Activated CD4-positive, alpha-beta T cell treated with anti-CD3 and anti-CD28 coated beads, Interleukin-2, amount 10 ng/mL, durations not matched to agents 24 days and 14 days (primary cell): ENCODE measurements around the gene NPLOC4. TPM values are rescaled to one million over a fixed set of nuclear protein-coding genes. Genes with fewer than 3 reads are reported as not detected.
"Not testable (repeated sequence)": the region's sequence is repeated elsewhere in the genome, so short reads cannot be mapped to it uniquely, and the experiment has no call there.

Source experiments
- DNase-seq: peaks from one replicate; pipeline ENCODE4 v3.0.0; 2022
- H3K27ac Mint-ChIP-seq: one replicate; pipeline ENCODE4 v1.8.0; 2022; ENCODE audit warnings: mild to moderate bottlenecking, mixed read lengths
- H3K27me3 Mint-ChIP-seq: one replicate; pipeline ENCODE4 v1.8.0; 2022; ENCODE audit warnings: mixed read lengths
- H3K36me3 Mint-ChIP-seq: one replicate; pipeline ENCODE4 v1.8.0; 2022; ENCODE audit warnings: low read depth, mild to moderate bottlenecking, mixed read lengths
- H3K4me1 Mint-ChIP-seq: one replicate; pipeline ENCODE4 v1.8.0; 2021; ENCODE audit warnings: mixed read lengths
- H3K4me3 Mint-ChIP-seq: one replicate; pipeline ENCODE4 v1.8.0; 2022; ENCODE audit warnings: mild to moderate bottlenecking, moderate library complexity, mixed read lengths
- H3K9me3 Mint-ChIP-seq: one replicate; pipeline ENCODE4 v1.8.0; 2021; ENCODE audit warnings: mixed read lengths
- intact Hi-C: fragments of 100-400 bp; cut with micrococcal nuclease; formaldehyde crosslinking; loops from one replicate; pipeline ENCODE4 v1.15.1; 2023
- total RNA-seq: library from RNA; stranded (reverse); gene quantifications from 2 replicates; pipeline ENCODE4 v1.2.3, GENCODE V29; 2022

NPLOC4 gene
- total RNA-seq, 1 donor from 2014 or later, result 147 TPM

DNA sequence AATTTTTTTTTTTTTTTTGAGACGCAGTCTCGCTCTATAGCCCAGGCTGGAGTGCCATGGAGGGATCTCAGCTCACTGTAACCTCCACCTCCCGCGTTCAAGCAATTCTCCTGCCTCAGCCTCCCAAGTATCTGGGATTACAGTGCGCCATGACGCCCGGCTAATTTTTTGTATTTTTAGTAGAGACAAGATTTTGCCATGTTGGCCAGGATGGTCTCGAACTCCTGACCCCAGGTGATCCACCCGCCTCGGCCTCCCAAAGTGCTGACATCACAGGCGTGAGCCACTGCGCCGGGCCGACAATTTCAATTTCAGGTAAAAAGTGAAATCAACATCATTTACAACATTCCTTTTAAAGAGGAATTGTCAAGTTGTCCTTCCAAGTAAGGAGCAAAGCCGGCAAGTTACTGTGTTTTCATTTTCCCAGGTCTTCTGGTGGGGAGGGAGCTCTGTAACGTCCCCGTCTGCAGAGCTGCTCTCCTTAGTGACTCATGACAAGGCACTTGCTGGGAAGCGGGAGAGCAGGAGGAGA lies 873 bp downstream of the NPLOC4 start:
- Mint-ChIP-seq H3K4me1 (peaks cover 14% of the 10 kb centered on the region), H3K4me3 (peak overlapping the region; percentile 97), H3K27ac (peak overlapping the region; percentile 88), H3K9me3 (no peaks in the 10 kb centered on the region), H3K27me3 (no peaks in the 10 kb centered on the region), H3K36me3 (peaks cover 16% of the 10 kb centered on the region)
- DNase-seq, result no peak
- intact Hi-C loops, result no loop called here

- no peaks in the 10 kb centered on the region for H3K27me3 Mint-ChIP-seq
- intact Hi-C loops, result no loop called here
- peaks cover 14% of the 10 kb centered on the region for H3K4me1 Mint-ChIP-seq
- peak overlapping the region; percentile 63 for H3K27ac Mint-ChIP-seq
- no peaks in the 10 kb centered on the region for H3K9me3 Mint-ChIP-seq
- H3K4me3 Mint-ChIP-seq, result peak overlapping the region; percentile 97
- no peak for DNase-seq
- H3K36me3 Mint-ChIP-seq, result peaks cover 16% of the 10 kb centered on the region
Measured at GRCh38 chr17:81635431-81635830, 1.5 kb downstream of the NPLOC4 start.

DNA sequence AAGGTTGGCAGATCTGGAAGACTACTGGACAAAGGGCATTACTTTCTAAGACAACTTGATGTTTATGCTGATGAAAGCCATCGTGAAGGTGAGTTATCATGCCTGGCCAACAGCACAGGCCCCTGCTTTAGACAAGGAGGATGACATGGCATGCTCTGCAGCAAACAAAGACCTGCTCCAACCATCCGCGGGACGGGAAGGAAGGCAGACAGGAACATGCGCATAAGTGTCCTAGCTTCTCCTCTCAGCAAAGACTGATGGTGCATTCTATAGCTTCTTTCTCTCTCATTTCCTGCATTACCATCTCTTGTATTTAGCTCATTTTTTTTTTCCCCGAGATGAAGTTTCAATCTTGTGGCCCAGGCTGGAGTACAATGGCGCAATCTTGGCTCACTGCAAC lies 5.4 kb downstream of the NPLOC4 start:
- H3K9me3 Mint-ChIP-seq, result no peaks in the 10 kb centered on the region
- H3K36me3 Mint-ChIP-seq, result peaks cover 44% of the 10 kb centered on the region
- no peak for DNase-seq
- H3K27me3 Mint-ChIP-seq, result no peaks in the 10 kb centered on the region
- H3K27ac Mint-ChIP-seq, result no peak overlapping the region
- intact Hi-C loops, result no loop called here
- no peak overlapping the region for H3K4me3 Mint-ChIP-seq
- H3K4me1 Mint-ChIP-seq, result peaks cover 11% of the 10 kb centered on the region

- Mint-ChIP-seq H3K27ac (no peak overlapping the region), H3K27me3 (no peaks in the 10 kb centered on the region), H3K4me3 (no peak overlapping the region), H3K4me1 (peaks cover 3% of the 10 kb centered on the region), H3K36me3 (peaks cover 51% of the 10 kb centered on the region), H3K9me3 (peaks cover under 1% of the 10 kb centered on the region)
- no peak for DNase-seq
- intact Hi-C loops, result no loop called here
Measured at GRCh38 chr17:81630274-81630673, 6.6 kb downstream of the NPLOC4 start.

GRCh38 chr17:81621494-81622130 lies 15.3 kb downstream of the NPLOC4 start:
- peaks cover 8% of the 10 kb centered on the region for H3K4me1 Mint-ChIP-seq
- H3K27me3 Mint-ChIP-seq, result no peaks in the 10 kb centered on the region
- H3K9me3 Mint-ChIP-seq, result peaks cover 10% of the 10 kb centered on the region
- no peak overlapping the region for H3K27ac Mint-ChIP-seq
- peaks cover 62% of the 10 kb centered on the region for H3K36me3 Mint-ChIP-seq
- intact Hi-C loops, result no loop called here
- no peak for DNase-seq
- H3K4me3 Mint-ChIP-seq, result no peak overlapping the region

- H3K4me3 Mint-ChIP-seq, DNase-seq, H3K27me3 Mint-ChIP-seq, H3K27ac Mint-ChIP-seq, intact Hi-C loops, H3K9me3 Mint-ChIP-seq: not testable (repeated sequence)
- Mint-ChIP-seq H3K4me1 (peaks cover 17% of the 10 kb centered on the region), H3K36me3 (peaks cover 54% of the 10 kb centered on the region)
Measured at GRCh38 chr17:81618307-81618706, 18.6 kb downstream of the NPLOC4 start.

DNA sequence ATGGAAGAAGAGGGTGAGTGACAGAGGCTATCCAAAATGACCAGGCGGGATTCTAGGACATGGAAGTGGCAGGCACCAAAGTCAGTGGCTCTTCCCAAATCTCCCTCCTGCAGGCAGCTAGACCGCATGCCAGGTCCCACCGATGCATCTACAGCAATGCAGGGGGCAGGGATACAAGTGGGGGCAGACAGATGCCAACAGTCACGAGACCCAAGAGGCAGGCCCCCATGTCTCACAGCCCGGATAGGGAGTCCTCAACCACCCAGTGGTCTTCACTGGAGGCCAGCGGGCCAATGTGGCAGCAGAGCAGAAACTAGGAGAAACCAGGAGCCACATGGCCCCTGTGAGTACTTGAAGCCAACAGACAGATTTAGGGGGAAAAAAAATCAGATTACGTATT lies 20.0 kb downstream of the NPLOC4 start:
- Mint-ChIP-seq H3K27me3 (no peaks in the 10 kb centered on the region), H3K27ac (no peak overlapping the region), H3K4me3 (no peak overlapping the region), H3K36me3 (peaks cover 59% of the 10 kb centered on the region), H3K9me3 (no peaks in the 10 kb centered on the region), H3K4me1 (peaks cover 17% of the 10 kb centered on the region)
- intact Hi-C loops, result no loop called here
- DNase-seq, result no peak

GRCh38 chr17:81615401-81615930 lies 21.4 kb downstream of the NPLOC4 start:
- Mint-ChIP-seq H3K27me3 (no peaks in the 10 kb centered on the region), H3K36me3 (peaks cover 48% of the 10 kb centered on the region), H3K4me1 (peaks cover 17% of the 10 kb centered on the region), H3K27ac (peak overlapping the region; percentile 83), H3K9me3 (no peaks in the 10 kb centered on the region), H3K4me3 (no peak overlapping the region)
- intact Hi-C loops, result no loop called here
- DNase-seq, result no peak

DNA sequence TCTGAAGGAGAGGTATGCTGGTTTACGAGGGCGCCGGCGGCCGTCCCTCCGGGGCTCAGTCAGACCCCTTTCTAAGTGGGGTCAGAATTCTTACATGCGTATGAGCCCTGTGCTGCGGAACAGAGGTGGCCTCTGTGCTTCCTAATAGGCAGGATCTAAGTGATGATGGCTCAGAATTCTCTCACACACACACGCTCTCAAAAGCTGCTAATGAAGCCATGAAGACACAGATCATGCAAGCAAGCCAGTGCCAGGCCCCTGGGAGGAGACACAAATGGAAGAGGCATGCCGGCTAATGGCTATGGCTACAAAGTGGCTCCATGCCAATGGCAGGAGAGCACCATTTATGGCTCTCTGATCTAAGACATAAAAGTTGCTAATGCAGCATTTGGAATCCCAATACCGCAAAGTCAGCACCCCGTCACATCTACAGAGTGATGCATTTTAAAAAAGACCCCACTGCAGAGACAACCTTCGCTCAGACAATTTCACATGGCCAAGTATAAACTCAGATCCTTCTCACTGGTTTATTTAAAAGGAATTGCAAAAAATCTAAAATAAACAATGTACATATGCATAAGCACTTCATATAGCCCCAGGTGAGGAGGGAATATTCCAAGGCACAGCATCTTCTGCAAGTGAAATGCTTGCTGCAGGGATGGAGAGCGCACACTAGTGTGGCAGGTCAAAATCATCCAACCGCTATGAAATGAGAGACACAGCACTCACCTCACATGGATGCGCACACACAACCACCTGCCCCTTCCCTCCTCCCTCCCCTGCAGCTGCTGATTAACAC lies 24.5 kb downstream of the NPLOC4 start:
- no peak for DNase-seq
- no peaks in the 10 kb centered on the region for H3K27me3 Mint-ChIP-seq
- peaks cover 52% of the 10 kb centered on the region for H3K36me3 Mint-ChIP-seq
- H3K4me3 Mint-ChIP-seq, result no peak overlapping the region
- no peaks in the 10 kb centered on the region for H3K9me3 Mint-ChIP-seq
- H3K27ac Mint-ChIP-seq, result no peak overlapping the region
- H3K4me1 Mint-ChIP-seq, result peaks cover 17% of the 10 kb centered on the region
- intact Hi-C loops, result no loop called here

DNA sequence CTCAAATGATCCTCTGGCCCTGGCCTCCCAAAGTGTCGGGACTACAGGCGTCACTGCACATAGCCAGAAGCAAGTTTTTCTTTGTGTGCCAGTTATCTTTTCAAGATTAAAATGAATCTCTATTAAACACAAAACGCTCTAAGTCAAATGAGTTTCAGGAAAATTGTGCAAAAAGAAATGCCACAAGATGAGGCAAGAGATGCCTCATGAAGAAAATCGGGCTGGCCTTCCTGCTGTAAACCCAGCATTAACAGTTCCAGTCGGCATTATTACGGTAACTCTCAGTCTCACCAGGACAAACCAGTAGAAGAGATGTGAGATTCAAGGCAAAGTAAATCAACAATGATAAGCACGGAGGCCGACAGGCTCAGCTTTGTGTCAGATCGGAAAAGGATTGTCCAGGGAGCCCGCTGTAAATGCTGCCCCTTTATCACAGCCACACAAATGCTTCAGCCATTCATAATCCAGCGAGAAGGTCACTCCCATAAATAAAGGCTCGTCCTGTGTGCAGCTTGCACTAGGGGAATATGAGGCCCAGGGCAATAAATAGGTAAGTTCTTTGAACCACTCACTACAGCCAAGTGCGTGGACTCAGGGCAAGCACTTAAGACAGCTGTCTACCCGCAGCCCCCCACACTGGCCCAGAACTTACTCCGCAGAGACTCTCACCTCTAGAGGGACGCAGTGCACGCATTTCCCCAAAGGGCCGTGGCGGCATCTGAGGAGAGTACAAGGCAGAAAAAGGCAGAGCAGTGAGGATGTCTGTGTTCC lies 27.2 kb downstream of the NPLOC4 start:
- H3K36me3 Mint-ChIP-seq, result peaks cover 50% of the 10 kb centered on the region
- H3K4me1 Mint-ChIP-seq, result peaks cover 6% of the 10 kb centered on the region
- DNase-seq, result no peak
- H3K9me3 Mint-ChIP-seq, result no peaks in the 10 kb centered on the region
- intact Hi-C loops, result no loop called here
- H3K4me3 Mint-ChIP-seq, result no peak overlapping the region
- no peaks in the 10 kb centered on the region for H3K27me3 Mint-ChIP-seq
- H3K27ac Mint-ChIP-seq, result no peak overlapping the region

DNA sequence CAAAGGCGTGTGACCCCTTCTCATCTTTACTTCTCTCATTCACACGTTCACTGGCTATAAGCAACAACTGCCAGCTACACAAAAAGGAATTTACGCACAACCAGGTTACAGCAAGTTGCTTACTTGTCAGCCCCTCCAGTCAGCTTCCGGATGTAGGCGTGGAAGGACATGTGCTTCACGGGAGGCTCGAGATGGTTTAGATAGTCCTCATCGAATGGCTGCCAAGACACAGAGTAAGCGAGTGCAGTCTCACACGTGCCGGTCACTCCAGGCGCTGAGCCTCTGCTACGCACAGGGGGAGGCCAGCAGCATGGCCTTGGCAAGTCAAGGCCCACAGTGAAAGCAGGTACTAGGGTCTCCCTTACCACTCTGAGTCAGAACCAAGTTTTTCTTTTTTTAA lies 28.3 kb downstream of the NPLOC4 start:
- H3K27ac Mint-ChIP-seq, result no peak overlapping the region
- no peak overlapping the region for H3K4me3 Mint-ChIP-seq
- H3K36me3 Mint-ChIP-seq, result peaks cover 51% of the 10 kb centered on the region
- H3K9me3 Mint-ChIP-seq, result no peaks in the 10 kb centered on the region
- intact Hi-C loops, result no loop called here
- H3K27me3 Mint-ChIP-seq, result no peaks in the 10 kb centered on the region
- DNase-seq, result no peak
- no peaks in the 10 kb centered on the region for H3K4me1 Mint-ChIP-seq

DNA sequence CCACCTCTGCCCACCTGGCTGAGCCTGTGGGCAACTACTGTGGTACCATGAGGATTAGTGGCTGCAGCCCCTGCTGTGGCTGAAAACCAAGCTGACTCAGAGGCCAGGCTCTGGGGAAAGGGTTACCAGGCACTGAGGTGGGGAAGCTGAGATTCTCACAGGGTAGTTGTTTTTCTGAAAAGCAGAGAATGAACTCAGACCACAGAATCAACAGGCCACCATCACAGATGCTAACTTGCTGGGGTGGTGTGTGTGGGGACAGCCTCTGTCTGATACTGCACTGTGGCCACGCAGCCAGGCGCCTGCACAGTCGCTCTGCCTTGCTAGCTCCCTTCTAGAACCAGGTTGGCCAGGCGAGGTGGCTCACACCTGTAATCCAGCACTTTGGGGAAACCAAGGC lies 28.8 kb downstream of the NPLOC4 start:
- intact Hi-C loops, result no loop called here
- H3K36me3 Mint-ChIP-seq, result peaks cover 50% of the 10 kb centered on the region
- H3K27me3 Mint-ChIP-seq, result no peaks in the 10 kb centered on the region
- no peak for DNase-seq
- H3K4me3 Mint-ChIP-seq, result no peak overlapping the region
- H3K27ac Mint-ChIP-seq, result no peak overlapping the region
- no peaks in the 10 kb centered on the region for H3K9me3 Mint-ChIP-seq
- H3K4me1 Mint-ChIP-seq, result no peaks in the 10 kb centered on the region

GRCh38 chr17:81607431-81607830 lies 29.5 kb downstream of the NPLOC4 start:
- no peak for DNase-seq

More at GRCh38 chr17:81607431-81607830, 29.5 kb downstream of the NPLOC4 start:
- intact Hi-C loops, result no loop called here
- H3K27me3 Mint-ChIP-seq, result no peaks in the 10 kb centered on the region
- no peak overlapping the region for H3K27ac Mint-ChIP-seq
- H3K4me3 Mint-ChIP-seq, result no peak overlapping the region
- H3K36me3 Mint-ChIP-seq, result peaks cover 48% of the 10 kb centered on the region
- no peaks in the 10 kb centered on the region for H3K9me3 Mint-ChIP-seq
- H3K4me1 Mint-ChIP-seq, result no peaks in the 10 kb centered on the region
